Germinal center (tissue), 1 donor: ENCODE data around the gene POTEM.
"Not testable (repeated sequence)": the region's sequence is repeated elsewhere in the genome, so short reads cannot be mapped to it uniquely, and the experiment has no call there.

ENCODE experiments used
- DNase-seq: peaks from one replicate; pipeline ENCODE4 v3.0.0; 2012; ENCODE audit warnings: mixed read lengths, low spot score

Gene POTEM

GRCh38 chr14:19038060-19038664, 70.9 kb downstream of the POTEM start:
- not testable (repeated sequence) for DNase-seq

GRCh38 chr14:19038785-19039184, 71.6 kb downstream of the POTEM start:
- not testable (repeated sequence) for DNase-seq

- DNase-seq = not testable (repeated sequence)
Observed at GRCh38 chr14:19043384-19043783, 76.2 kb downstream of the POTEM start.
